SK-N-MC (cell line): ENCODE measurements around the gene PHLDA3.
"Not testable (repeated sequence)": the region's sequence is repeated elsewhere in the genome, so short reads cannot be mapped to it uniquely, and the experiment has no call there.

Experiments
- DNase-seq: peaks from one replicate; pipeline ENCODE4 v3.0.0-alpha.2; 2011; ENCODE audit warnings: low read depth, low spot score
- H3K27ac ChIP-seq: fragments of 200-600 bp; sonication (generic); 2 replicates; pipeline ENCODE4 v1.5.1; 2016; ENCODE audit warnings: mixed run types
- H3K36me3 ChIP-seq: fragments of 200-600 bp; sonication (generic); 2 replicates; pipeline ENCODE4 v1.6.1; 2017; ENCODE audit warnings: antibody characterized with exemption, low read length, mixed read lengths; ENCODE audit not compliant: insufficient read depth
- H3K4me3 ChIP-seq: fragments of 200-600 bp; sonication (generic); 2 replicates; pipeline ENCODE4 v1.5.1; 2016
- H3K9ac ChIP-seq: fragments of 200-600 bp; sonication (generic); 2 replicates; pipeline ENCODE4 v1.8.0; 2017; ENCODE audit warnings: mixed run types, mixed read lengths; ENCODE audit not compliant: insufficient read length
- H3K9me3 ChIP-seq: fragments of 200-600 bp; sonication (generic); 2 replicates; pipeline ENCODE4 v1.6.1; 2017; ENCODE audit warnings: low read depth, mild to moderate bottlenecking, antibody characterized with exemption, low read length, moderate library complexity, mixed read lengths
- EZH2 ChIP-seq: fragments of 200-600 bp; sonication (generic); IDR thresholded peaks from one replicate; pipeline ENCODE4 v1.6.1; 2017; ENCODE audit warnings: antibody characterized with exemption
- FOXP2 ChIP-seq: optimal IDR thresholded peaks from 2 replicates; pipeline ENCODE3; 2011; ENCODE audit warnings: mild to moderate bottlenecking, moderate library complexity; ENCODE audit not compliant: insufficient read depth; ENCODE audit errors: extremely low read length, control extremely low read depth
- POLR2AphosphoS5 ChIP-seq: IDR thresholded peaks from 2 replicates; pipeline ENCODE4 v1.6.1; 2012; ENCODE audit warnings: mild to moderate bottlenecking, low read depth, low read length, borderline replicate concordance

PHLDA3 gene

DNA sequence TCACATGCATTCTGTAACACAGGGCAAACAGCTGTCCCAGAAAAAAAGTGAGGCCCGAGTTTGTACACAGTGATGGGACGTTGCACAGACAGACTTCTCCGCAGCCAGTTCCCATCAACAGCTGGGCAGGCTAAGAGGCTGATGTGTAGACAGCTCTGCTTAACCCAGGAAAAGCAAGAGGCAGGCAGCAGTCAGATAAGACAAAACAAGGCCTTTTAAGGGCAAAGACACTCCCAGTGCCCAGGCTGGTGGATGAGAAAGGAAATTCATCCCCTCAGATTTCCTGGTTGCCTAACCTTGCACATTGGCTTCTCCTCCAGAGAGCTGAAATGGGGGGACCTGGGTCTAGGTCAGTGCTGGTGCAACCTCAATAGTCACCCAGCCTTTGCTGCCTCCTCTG, 17.2 kb upstream of the PHLDA3 start:
- peaks cover 45% of the 10 kb centered on the region for H3K36me3 ChIP-seq
- TF ChIP-seq POLR2AphosphoS5: no peak
- TF ChIP-seq EZH2: no peak
- no peak for TF ChIP-seq FOXP2
- DNase-seq: no peak

DNA sequence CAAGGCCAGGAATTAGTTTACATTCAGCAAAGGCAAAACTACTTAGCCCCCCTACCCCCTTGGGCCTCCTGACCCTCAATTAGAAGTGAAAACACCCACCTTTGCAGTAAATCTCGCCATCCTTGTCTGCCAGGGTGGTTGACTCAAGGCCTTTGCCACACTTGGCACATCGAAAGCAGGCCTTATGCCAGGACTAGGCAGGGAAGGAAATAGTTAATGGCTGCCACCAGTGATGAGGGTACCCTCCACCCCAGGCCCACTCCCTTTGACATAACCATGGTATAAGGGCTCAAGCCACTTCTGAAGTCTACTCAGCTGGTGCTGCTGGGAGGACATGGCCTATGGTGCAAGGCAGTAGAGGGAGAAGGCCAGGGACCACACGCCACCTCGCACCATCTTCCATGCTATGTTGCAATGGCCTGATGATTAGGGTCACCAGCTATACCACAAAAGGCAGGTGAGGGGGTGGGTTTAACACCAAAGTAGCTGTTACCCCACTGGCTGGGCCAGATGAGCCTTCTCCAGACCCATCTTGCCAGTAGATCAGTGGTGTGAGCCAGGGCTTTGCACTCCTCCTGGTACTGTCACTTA, 16.3 kb upstream of the PHLDA3 start:
- Histone ChIP-seq H3K36me3 (peaks cover 40% of the 10 kb centered on the region), H3K9ac (no peak overlapping the region), H3K9me3 (no peaks in the 10 kb centered on the region), H3K27ac (no peak overlapping the region), H3K4me3 (no peak overlapping the region)
- TF ChIP-seq POLR2AphosphoS5 (no peak), EZH2 (no peak), FOXP2 (no peak)
- no peak for DNase-seq

More for the DNA sequence above, 17.2 kb upstream of the PHLDA3 start:
- H3K27ac ChIP-seq: no peak overlapping the region
- no peaks in the 10 kb centered on the region for H3K9me3 ChIP-seq
- no peak overlapping the region for H3K4me3 ChIP-seq
- no peak overlapping the region for H3K9ac ChIP-seq

DNA sequence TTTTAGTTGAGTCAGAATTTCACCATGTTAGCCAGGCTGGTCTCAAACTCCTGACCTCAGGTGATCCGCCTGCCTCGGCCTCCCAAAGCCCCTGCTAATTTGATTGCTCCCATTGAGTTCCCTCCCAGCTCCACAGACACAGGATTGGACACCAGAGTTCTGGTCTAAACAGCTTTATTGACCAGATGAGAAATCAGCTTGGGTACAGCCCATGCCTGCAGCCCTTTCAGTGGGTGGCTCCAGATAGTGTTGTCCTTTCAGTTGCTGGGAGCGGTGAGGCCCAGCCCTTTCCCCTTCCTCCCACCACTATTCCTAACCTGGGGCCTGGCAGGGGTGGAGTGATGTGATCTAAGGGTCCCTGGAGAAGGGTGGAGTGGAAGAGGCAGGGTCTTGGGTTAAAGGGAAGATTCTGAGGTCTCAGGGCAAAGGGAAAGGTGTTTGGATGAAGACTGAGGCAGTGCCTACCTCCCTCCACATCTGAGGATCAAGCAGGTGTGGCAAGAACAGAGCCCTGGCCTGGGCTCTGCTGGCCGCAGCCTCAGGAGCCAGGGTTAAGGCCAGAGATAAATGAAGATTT, 14.5 kb upstream of the PHLDA3 start:
- H3K9me3 ChIP-seq: no peaks in the 10 kb centered on the region
- DNase-seq: no peak
- H3K9ac ChIP-seq: no peak overlapping the region
- peaks cover 22% of the 10 kb centered on the region for H3K36me3 ChIP-seq
- H3K4me3 ChIP-seq: no peak overlapping the region
- no peak for TF ChIP-seq FOXP2
- no peak for TF ChIP-seq EZH2
- TF ChIP-seq POLR2AphosphoS5: no peak
- H3K27ac ChIP-seq: 0 out of 2 replicates have a peak overlapping the region, but pooled peaks have one; percentile 25

DNA sequence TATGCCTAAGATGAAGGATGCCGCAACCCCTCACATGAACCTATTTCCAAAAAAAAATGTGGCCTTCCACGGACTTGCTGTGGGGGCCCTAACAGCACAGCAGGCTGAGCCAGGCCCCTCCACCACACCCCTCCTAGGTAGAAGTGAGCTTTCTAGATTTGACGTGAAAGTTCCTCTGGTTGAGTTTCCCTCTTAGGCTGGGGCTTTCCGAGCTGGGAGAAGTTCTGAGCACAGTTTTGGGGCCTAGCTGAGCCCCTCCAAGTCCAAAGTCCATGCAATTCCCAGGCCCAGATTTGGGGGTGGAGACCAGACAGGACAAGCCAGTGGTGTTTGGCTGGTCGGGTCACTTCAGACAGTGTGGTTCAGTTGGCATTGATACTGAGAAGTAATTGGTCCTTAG, 13.8 kb upstream of the PHLDA3 start:
- Histone ChIP-seq H3K36me3 (peaks cover 20% of the 10 kb centered on the region), H3K4me3 (no peak overlapping the region), H3K9ac (no peak overlapping the region), H3K9me3 (no peaks in the 10 kb centered on the region), H3K27ac (no peak overlapping the region)
- no peak for DNase-seq
- no peak for TF ChIP-seq POLR2AphosphoS5
- no peak for TF ChIP-seq EZH2

DNA sequence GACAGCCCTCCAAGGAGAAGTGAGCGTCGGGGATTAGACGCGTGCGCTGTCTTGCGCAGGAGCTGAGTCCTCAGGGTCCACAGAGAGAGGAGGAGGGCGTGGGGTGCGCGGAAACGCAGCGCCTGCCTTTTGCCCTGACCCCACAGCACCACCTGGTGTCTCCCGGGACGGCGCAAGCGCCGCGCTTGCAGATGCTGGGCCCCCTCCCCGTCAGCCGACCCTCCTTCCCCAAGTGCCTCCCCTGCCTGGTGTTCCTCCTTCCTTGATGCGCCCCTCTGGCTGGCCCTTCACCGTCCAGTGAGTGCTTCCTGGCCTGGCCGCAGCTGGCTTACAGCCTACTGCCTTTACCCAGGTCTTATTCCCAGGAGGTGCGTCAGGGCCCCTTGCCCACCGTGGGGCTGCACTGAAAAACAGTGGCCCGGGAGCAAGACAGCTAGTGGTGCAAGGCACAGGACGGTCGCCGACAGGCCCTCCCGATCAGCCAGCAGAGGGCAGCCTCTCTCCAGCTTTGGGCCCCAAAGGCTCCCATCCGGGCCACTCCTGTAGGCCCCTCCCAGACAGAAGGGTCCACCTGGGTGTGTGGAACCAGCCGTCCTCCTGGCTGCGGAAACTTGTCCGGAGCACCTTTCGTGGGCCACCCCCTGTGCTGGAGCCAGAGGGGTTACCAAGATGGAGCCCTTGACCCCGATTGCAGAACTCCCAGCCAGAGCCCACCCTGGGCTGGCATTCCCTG, 12.9 kb upstream of the PHLDA3 start:
- Histone ChIP-seq H3K9ac (no peak overlapping the region), H3K4me3 (no peak overlapping the region), H3K36me3 (peaks cover 19% of the 10 kb centered on the region), H3K9me3 (no peaks in the 10 kb centered on the region), H3K27ac (no peak overlapping the region)
- DNase-seq: no peak
- TF ChIP-seq FOXP2 (no peak), POLR2AphosphoS5 (no peak; the same call in 1 of the 2 replicates), EZH2 (no peak)

DNA sequence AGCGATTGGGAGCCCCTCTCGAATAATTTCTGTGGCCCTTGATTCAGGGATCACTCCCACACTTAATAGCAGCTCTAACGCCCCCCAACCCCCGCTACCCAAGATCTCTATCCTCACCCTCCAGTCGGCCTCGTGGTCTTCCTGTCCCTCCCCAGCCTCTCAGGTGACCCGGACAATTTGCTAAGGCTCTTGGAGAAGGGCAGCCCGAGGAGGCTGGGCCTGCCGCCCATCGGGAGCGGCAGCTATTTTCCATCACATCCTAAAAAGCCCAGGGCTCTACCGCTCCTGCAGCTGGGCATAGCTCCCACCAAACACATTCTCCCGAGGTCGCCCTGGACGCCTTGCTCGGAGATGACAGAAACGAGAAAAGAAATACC, 12.0 kb upstream of the PHLDA3 start:
- DNase-seq: no peak
- H3K9ac ChIP-seq: no peak overlapping the region

DNA sequence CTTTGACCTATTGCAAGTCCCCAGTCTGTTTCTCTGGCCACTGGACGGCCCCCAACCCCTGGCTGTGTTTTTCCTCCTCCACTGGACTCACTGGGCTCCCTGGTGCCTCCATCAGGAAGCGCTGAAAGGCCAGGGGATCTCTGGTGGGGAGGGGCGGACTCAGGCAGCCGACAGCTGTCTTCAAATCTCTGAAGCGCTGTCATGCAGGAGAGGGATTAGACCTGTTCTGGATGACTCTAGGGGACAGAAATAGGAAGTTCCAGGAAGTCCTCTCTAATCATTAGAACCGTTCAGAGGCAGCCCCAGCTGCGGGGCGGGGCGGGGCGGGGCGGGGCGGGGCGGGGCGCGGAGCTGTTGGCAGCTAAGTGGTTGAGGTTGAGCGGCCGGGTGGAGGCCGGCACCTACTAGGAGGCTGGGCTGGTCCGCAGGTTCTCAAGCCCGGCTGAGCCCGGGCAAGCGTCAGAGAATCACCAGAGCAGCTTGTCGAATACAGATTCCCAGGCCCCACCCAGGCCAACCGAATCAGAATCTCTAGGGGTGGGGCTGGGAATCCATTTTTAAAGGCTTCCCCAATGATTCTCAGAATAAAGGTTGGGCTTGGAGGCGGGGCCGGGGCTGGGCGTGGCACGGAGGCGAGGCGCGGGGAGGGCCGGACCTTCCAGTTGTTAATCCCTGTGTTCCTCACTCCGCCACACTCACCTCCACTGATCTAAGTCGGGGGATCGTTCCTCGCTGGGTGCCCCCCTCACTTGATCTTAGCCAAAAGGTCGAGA, 11.4 kb upstream of the PHLDA3 start:
- Histone ChIP-seq H3K9me3 (no peaks in the 10 kb centered on the region), H3K4me3 (peak overlapping the region; percentile 53), H3K36me3 (peaks cover 15% of the 10 kb centered on the region), H3K9ac (no peak overlapping the region), H3K27ac (peak overlapping the region; percentile 54; the same call in 1 of the 2 replicates)
- TF ChIP-seq POLR2AphosphoS5 (no peak), EZH2 (no peak), FOXP2 (no peak)
- DNase-seq: no peak

More for the DNA sequence above, 12.0 kb upstream of the PHLDA3 start:
- Histone ChIP-seq H3K4me3 (peak overlapping the region; percentile 53), H3K36me3 (peaks cover 16% of the 10 kb centered on the region), H3K27ac (no peak overlapping the region), H3K9me3 (no peaks in the 10 kb centered on the region)
- TF ChIP-seq POLR2AphosphoS5: no peak
- TF ChIP-seq EZH2: no peak
- TF ChIP-seq FOXP2: no peak

DNA sequence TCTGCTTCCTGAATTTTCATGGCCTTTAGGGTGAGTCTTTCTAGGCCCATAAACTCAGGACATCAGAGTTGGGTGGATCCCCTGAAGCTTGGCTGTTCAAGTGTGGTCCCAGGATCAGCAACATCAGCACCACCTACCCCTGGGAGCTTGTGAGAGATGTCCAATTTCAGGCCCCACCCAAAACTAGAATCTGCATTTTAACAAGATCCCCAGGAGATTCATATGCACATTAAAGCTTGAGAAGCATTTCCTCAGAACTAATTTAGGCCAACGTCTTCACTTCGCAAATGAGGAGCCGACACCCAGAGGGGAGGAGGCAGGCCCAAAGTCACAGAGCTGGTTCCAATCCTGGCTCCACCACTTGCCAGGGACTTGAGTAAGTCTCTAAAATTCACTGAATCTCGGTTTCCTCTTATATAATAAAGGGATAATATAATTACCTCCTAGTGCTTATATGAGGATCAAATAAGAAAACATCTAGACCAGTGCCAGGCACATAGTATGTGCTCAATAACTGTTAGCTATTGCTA, 10.3 kb upstream of the PHLDA3 start:
- peaks cover 7% of the 10 kb centered on the region for H3K36me3 ChIP-seq
- H3K27ac ChIP-seq: 0 out of 2 replicates have a peak overlapping the region, but pooled peaks have one; percentile 54
- H3K9me3 ChIP-seq: no peaks in the 10 kb centered on the region
- TF ChIP-seq FOXP2: no peak
- TF ChIP-seq EZH2: no peak
- no peak for TF ChIP-seq POLR2AphosphoS5
- no peak for DNase-seq
- no peak overlapping the region for H3K9ac ChIP-seq
- no peak overlapping the region for H3K4me3 ChIP-seq

DNA sequence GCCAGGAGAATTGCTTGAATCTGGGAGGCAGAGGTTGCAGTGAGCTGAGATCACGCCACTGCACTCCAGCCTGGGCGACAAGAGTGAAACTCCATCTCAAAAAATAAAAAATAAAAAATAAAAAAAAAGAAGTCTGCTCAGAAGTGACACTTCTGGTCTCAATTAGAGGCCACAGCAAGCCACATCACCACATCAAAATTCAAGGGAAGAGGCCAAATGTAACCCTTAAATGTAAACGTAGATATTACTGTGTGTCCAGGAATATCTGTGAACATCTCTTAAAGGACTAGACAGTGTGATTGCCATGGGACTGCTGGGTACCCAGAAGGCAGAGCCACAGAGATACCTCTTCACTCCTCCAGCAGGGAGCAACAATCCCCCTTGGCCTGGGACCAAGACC, 9.7 kb upstream of the PHLDA3 start:
- not testable (repeated sequence) for DNase-seq, H3K27ac ChIP-seq, H3K36me3 ChIP-seq, H3K9ac ChIP-seq, H3K9me3 ChIP-seq, H3K4me3 ChIP-seq
